ENCODE results near the gene CDH11.

- no peak for TF ChIP-seq POLR2A (IDR thresholded peaks at IDR 0.05; ENCODE audit: low read depth, low read length)
- no peak for TF ChIP-seq MYC (IDR thresholded peaks at IDR 0.05; ENCODE audit: insufficient read depth, insufficient read length, insufficient replicate concordance, low read length, severe bottlenecking)
- no peak for TF ChIP-seq EZH2 (IDR thresholded peaks at IDR 0.05; ENCODE audit: borderline replicate concordance, control insufficient read depth, low read depth, low read length)
- no peak for TF ChIP-seq CHD2 (IDR thresholded peaks at IDR 0.05; ENCODE audit: borderline replicate concordance, low read depth, low read length)
- no peak for TF ChIP-seq EGR1 (IDR thresholded peaks at IDR 0.05; ENCODE audit: borderline replicate concordance in 1 of 2, low read depth in 2 of 2, low read length in 2 of 2)
These were observed 124.1 kb downstream of the CDH11 start for GRCh38 chr16:64997751-64998150.

Measured in GM12878 (cell line).